Caki2 (cell line): ENCODE results near the gene C1QTNF8. TPM values are rescaled to one million over a fixed set of nuclear protein-coding genes. Genes with fewer than 3 reads are reported as not detected.

Source experiments
- DNase-seq: peaks from one replicate; pipeline ENCODE4 v3.0.0-alpha.2; 2015; ENCODE audit warnings: low read depth
- in situ Hi-C: cut with HindIII; loops from 2 replicates; pipeline ENCODE4 v1.10.0; 2016; ENCODE audit warnings: low sequenced_read_pairs, low pct_unique_long_range_greater_than_20kb, mixed read lengths
- total RNA-seq: library from RNA; depleted of rRNA; stranded (reverse); fragments of >200 nt; shearing (Covaris generic); gene quantifications from 2 replicates; pipeline ENCODE4 v1.2.3, GENCODE V29; 2014; ENCODE audit warnings: low replicate concordance

The C1QTNF8 gene
- total RNA-seq, 1 experiment from 2014 or later = not detected

GRCh38 chr16:1117926-1118325 lies 21.9 kb upstream of the C1QTNF8 start:
- DNase-seq = no peak
- in situ Hi-C loops = no loop called here

- in situ Hi-C loops = no loop called here
- no peak for DNase-seq
These were observed 21.3 kb upstream of the C1QTNF8 start for GRCh38 chr16:1117176-1117900.

GRCh38 chr16:1116693-1117077 lies 20.6 kb upstream of the C1QTNF8 start:
- no peak for DNase-seq
- in situ Hi-C loops = no loop called here

DNA sequence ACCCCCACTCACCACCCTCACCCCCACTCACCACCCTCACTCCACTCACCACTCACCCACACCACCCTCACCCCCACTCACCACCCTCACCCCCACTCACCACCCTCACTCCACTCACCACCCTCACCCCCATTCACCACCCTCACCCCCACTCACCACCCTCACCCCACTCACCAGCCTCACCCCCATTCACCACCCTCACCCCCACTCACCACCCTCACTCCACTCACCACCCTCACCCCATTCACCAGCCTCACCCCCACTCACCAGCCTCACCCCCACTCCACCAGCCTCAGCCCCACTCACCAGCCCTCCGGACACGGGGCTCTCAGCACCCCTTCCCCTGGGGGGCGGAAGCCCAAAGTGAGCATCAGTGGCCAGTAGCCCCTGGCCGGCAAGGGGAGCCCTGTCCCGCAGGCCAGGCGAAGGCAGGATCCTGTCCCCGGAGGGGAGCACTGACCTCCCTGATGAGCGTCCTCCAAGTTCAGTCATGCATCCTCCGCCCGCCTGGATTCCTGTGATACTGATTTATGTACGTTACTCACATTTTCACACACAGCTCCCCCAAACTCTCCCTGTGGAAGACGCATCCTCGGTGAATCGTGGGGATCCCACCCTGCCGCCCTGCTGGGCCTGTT lies 18.0 kb upstream of the C1QTNF8 start:
- in situ Hi-C loops = no loop called here
- no peak for DNase-seq

DNA sequence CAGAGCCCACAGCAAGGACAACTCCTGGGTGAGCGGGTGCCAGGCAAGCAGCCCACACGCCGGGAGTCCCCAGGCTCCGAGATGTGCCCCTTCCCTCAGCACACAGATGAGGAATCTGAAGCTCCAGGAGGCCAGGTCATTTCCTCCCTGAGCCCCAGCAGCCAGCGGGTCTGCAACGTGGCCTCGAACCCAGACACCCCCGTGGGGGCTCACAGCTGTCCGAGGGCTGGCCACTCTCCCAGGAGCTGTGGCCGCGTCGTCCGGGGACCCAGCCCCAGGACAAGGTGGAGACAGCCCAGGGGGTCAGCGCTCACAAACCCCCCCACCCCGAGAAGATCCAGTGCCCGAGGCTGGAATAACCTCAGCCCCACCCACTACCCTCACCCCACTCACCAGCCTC lies 17.4 kb upstream of the C1QTNF8 start:
- no peak for DNase-seq

GRCh38 chr16:1112506-1113184 lies 16.6 kb upstream of the C1QTNF8 start:
- DNase-seq = no peak
- in situ Hi-C loops = no loop called here

More for the DNA sequence above, 17.4 kb upstream of the C1QTNF8 start:
- in situ Hi-C loops = no loop called here

DNA sequence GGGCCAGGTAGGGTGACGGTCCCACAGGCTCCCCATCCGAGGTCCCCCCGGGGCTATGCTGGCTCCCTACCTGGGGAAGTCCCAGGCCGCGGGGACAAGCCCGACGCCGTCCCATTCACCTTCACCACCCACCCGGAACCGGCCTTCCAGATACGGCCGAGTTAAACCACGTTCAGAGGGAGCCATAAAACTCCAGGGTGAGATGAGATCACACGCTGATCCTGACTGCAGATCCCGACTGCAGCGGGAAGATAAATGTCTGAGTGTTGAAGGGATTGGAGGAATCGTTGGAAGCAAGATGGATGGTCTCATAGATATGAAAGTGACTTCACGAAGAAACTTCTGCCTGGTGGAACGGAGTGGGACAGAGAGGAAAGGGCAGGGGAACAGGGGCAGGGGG lies 13.6 kb upstream of the C1QTNF8 start:
- no peak for DNase-seq
- in situ Hi-C loops = no loop called here

DNA sequence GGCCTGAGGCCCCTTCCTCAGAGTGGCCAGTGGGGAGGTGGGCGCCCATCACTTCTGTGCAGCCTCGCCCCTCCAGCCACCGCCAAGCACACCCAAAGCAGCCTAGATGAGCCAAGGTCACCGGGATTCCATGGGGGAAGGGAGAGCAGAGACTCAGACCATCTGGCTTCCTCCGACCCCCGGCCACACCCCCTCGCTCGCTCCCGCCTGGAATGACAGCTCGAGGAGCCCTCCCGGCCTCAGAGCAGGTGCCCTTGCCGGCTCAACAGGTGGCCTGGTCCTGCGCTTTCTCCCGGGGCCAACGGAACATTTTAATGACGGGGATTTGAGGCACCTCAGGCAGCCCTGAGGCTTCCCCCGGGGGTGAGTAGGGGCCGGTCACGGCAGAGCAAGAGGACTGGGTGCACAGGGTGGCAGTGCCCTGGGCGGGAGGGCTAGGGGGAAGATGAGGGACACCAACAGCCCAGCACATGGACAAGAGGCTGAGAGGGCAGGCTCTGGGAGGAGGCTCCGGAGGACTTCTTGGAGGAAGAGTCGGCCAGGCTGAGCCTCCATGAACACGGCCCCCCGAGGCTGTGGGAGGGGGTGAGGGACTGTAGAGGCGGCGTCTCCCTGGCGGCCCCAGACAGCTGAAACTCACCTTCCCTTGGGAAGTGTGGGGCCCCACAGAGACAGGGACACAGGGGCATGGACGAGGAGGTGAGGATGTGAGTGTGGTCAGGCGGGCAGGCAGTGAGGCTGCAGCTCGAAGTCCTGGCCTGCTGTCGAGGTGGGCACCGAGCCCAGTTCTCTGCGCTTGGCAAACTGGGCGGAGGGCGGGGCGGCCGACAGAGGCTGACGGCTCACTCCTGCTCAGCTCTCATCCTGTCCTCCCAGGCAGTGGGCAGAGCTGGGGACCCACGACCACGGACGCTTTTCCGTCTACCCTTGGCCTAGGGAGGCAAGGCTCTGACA lies 12.5 kb upstream of the C1QTNF8 start:
- no peak for DNase-seq
- in situ Hi-C loops = no loop called here

GRCh38 chr16:1107731-1108130 lies 11.7 kb upstream of the C1QTNF8 start:
- in situ Hi-C loops = no loop called here
- no peak for DNase-seq

GRCh38 chr16:1107141-1107540 lies 11.1 kb upstream of the C1QTNF8 start:
- no peak for DNase-seq
- in situ Hi-C loops = no loop called here

- in situ Hi-C loops = no loop called here
- no peak for DNase-seq
These were observed 10.6 kb upstream of the C1QTNF8 start for GRCh38 chr16:1106659-1107058.

GRCh38 chr16:1105888-1106620 lies 10.0 kb upstream of the C1QTNF8 start:
- in situ Hi-C loops = no loop called here

GRCh38 chr16:1103636-1103980 lies 7.6 kb upstream of the C1QTNF8 start:
- in situ Hi-C loops = no loop called here

More at GRCh38 chr16:1105888-1106620, 10.0 kb upstream of the C1QTNF8 start:
- peak; percentile 44 for DNase-seq

GRCh38 chr16:1102921-1103635 lies 7.0 kb upstream of the C1QTNF8 start:
- in situ Hi-C loops = no loop called here
- DNase-seq = peak; percentile 57

More at GRCh38 chr16:1103636-1103980, 7.6 kb upstream of the C1QTNF8 start:
- DNase-seq = no peak

DNA sequence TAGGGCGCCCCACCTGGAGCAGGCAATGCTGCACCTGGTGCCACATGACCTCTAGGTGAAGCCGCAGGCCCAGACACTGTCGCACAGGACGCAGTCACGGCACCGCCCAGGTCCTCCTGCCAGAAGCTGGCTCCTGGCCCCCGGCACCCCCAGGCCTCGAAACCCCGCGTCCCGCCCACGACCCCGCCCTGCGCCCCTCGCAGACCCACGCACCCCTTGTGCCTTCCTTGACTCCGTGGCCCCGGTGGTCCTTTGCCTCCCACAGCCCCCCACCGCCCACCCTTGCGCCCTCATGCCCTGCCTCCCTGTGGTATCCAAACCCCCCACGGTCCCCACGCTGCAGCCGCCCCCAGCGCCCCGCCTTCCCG lies 6.3 kb upstream of the C1QTNF8 start:
- DNase-seq = no peak
- in situ Hi-C loops = no loop called here

DNA sequence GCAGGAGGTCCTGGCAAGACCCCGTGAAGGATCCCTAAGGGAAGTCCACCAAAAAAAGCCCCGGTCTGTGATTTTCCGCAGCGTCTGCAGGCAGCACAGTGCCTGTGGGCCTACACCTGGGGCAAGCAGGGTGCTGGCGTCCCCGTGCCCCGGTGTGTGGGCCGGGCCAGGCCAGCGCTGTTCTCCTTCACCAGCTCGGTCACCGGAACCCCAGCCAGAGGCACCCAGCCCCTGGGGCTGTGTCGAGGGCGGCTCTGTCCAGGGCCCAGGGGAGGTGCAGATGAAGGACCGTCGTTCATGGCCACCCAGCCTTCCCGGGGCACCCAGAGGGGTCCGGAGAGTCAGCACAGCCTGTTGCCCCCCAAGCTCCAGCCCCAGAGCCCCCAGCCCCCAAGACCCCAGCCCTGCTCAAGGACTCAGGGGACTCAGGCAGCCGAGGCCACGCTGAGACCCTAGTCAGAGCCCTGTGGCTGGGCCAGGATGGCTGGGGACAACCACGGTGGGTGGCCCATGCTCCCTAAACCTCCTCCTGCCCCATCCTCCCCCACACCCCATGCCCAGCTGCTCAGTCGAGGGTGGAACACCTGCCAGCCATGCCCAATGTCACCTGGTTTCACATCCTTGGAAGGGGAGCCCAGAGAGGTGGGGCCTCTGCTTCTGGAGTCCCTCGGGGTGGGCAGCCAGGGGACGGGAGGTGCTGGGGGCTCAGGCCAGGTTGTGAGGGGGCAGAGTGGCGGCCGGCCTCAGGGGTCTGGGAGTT lies 5.7 kb upstream of the C1QTNF8 start:
- in situ Hi-C loops = no loop called here

GRCh38 chr16:1101133-1101532 lies 5.1 kb upstream of the C1QTNF8 start:
- in situ Hi-C loops = no loop called here
- DNase-seq = no peak

More for the DNA sequence above, 5.7 kb upstream of the C1QTNF8 start:
- DNase-seq = no peak
